ENCODE results near the gene FIP1L1.

Gene FIP1L1

GRCh38 chr4:53510321-53510720 is 132.9 kb downstream of the FIP1L1 start:
- H3K4me3 ChIP-seq (ENCODE audit: low read length): no peak overlapping the region
- no peak for DNase-seq (ENCODE audit: low read depth)
- no peak for TF ChIP-seq CTCF (conservative IDR thresholded peaks at IDR 0.05; ENCODE audit: low read depth, low read length)

All from retinal pigment epithelial cell (primary cell).